Lower lobe of right lung (tissue), 2 donors: ENCODE data around the gene TOMM34. TPM values are rescaled to one million over a fixed set of nuclear protein-coding genes. Genes with fewer than 3 reads are reported as not detected.

ENCODE experiments used
- ATAC-seq, 2 donors: fragments of 200-7000 bp; cut with Tn5 transposase; one replicate each; pipeline ENCODE4 v1.9.1; 2020 to 2022; ENCODE audit warnings: mild to moderate bottlenecking in 2 of 2, moderate library complexity in 2 of 2
- DNase-seq: peaks from one replicate; pipeline ENCODE4 v3.0.0-alpha.2; 2020
- H3K27ac ChIP-seq: fragments of 200-600 bp; one replicate; pipeline ENCODE4 v1.8.0; 2022
- H3K27me3 ChIP-seq: fragments of 200-600 bp; one replicate; pipeline ENCODE4 v1.8.0; 2022; ENCODE audit warnings: low read depth
- H3K36me3 ChIP-seq: fragments of 200-600 bp; one replicate; pipeline ENCODE4 v1.8.0; 2022; ENCODE audit warnings: mild to moderate bottlenecking
- H3K4me1 ChIP-seq: fragments of 200-600 bp; one replicate; pipeline ENCODE4 v1.8.0; 2022
- H3K4me3 ChIP-seq: fragments of 200-600 bp; one replicate; pipeline ENCODE4 v1.8.0; 2022; ENCODE audit warnings: mild to moderate bottlenecking
- H3K9me3 ChIP-seq: fragments of 200-600 bp; one replicate; pipeline ENCODE4 v1.8.0; 2022
- intact Hi-C: fragments of 100-400 bp; cut with DNase I; formaldehyde crosslinking; loops from one replicate; pipeline ENCODE4 v1.11.0; 2022
- total RNA-seq: library from RNA; stranded (reverse); fragmentation: NEBNext Ultra II Directional; extraction: Animal tissue kit (Norgen Biotek cat#: 25700); gene quantifications from one replicate; pipeline ENCODE4 v1.2.1, GENCODE V29; 2021
- TF ChIP-seq, protein P1 (sequence below): fragments of 200-600 bp; IDR thresholded peaks from one replicate; pipeline ENCODE4 v1.8.0; 2022; ENCODE audit warnings: antibody characterized with exemption, mild to moderate bottlenecking
- donor health status: DM: no; HTN: yes; CAD: no; lungs with severe emphysema.

The TOMM34 gene
- total RNA-seq, 1 donor from 2014 or later = 12.8 TPM

DNA sequence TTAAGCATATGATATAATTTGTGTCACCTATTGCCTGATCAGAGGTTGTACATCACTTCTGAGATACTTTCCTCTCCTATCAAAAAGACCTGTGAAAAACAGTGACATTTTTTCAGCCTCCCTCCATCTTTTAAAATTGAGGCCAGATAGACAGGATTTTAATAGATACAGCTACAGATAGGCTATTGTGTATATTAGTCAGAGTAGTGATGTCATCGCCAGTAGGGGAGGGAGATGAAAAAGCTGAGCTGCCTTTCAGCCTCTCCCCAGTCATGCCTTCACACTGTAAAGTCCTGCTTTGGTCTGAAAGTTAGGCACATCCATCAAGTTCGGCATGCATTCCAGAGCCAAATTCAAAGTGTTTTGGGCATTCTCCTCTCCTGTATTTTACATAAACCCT lies 58.2 kb downstream of the TOMM34 start:
- no peak for DNase-seq
- intact Hi-C loops = no loop called here
- H3K9me3 ChIP-seq = no peaks in the 10 kb centered on the region
- ATAC-seq = no peak
- TF ChIP-seq, protein P1, sequence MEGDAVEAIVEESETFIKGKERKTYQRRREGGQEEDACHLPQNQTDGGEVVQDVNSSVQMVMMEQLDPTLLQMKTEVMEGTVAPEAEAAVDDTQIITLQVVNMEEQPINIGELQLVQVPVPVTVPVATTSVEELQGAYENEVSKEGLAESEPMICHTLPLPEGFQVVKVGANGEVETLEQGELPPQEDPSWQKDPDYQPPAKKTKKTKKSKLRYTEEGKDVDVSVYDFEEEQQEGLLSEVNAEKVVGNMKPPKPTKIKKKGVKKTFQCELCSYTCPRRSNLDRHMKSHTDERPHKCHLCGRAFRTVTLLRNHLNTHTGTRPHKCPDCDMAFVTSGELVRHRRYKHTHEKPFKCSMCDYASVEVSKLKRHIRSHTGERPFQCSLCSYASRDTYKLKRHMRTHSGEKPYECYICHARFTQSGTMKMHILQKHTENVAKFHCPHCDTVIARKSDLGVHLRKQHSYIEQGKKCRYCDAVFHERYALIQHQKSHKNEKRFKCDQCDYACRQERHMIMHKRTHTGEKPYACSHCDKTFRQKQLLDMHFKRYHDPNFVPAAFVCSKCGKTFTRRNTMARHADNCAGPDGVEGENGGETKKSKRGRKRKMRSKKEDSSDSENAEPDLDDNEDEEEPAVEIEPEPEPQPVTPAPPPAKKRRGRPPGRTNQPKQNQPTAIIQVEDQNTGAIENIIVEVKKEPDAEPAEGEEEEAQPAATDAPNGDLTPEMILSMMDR = no peak
- no peak overlapping the region for H3K27ac ChIP-seq
- H3K36me3 ChIP-seq = peaks cover 60% of the 10 kb centered on the region
- H3K4me1 ChIP-seq = peaks cover 35% of the 10 kb centered on the region
- H3K4me3 ChIP-seq = no peak overlapping the region
- H3K27me3 ChIP-seq = no peaks in the 10 kb centered on the region

DNA sequence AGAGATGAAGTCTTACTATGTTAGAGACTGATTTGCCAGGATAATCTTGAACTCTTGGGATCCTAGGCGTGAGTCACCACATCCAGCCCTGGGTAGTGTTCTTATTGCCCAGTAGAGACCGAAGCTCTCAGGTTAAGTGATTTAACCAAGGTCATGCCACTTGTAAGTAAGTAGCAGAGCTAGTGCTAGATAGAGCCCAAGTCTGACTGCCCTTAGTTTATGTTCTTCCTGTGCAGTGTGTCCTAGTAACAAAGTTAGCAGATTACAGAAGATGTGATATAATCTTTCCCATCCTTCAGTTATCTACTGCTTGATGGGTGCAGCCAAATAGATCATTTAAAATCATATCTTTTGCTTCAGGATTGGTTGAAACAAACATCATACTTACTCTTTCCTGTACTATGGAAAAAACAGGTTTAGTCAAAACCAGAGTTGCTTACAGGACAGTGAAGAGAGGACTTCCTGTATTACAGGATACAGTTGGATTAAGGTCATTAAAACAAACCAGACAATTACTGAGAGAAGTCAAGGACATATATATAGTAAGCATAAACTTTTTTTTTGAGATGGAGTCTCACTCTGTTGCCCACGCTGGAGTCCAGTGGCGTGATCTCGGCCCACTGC lies 59.9 kb downstream of the TOMM34 start:
- H3K27me3 ChIP-seq = no peaks in the 10 kb centered on the region
- DNase-seq = no peak
- H3K4me1 ChIP-seq = peaks cover 51% of the 10 kb centered on the region
- peak in 1 of 2 donors; percentile 31 for ATAC-seq
- H3K9me3 ChIP-seq = no peaks in the 10 kb centered on the region
- no peak overlapping the region for H3K4me3 ChIP-seq
- TF ChIP-seq, protein P1 = no peak
- peaks cover 44% of the 10 kb centered on the region for H3K36me3 ChIP-seq
- intact Hi-C loops = no loop called here
- H3K27ac ChIP-seq = no peak overlapping the region

GRCh38 chr20:44897133-44897532 lies 63.1 kb downstream of the TOMM34 start:
- DNase-seq = no peak
- H3K27ac ChIP-seq = no peak overlapping the region
- ATAC-seq = peak in 1 of 2 donors; percentile 23
- no peaks in the 10 kb centered on the region for H3K9me3 ChIP-seq
- intact Hi-C loops = no loop called here
- peaks cover 80% of the 10 kb centered on the region for H3K4me1 ChIP-seq
- TF ChIP-seq, protein P1 = no peak
- H3K4me3 ChIP-seq = no peak overlapping the region
- H3K27me3 ChIP-seq = no peaks in the 10 kb centered on the region
- peaks cover 12% of the 10 kb centered on the region for H3K36me3 ChIP-seq

GRCh38 chr20:44896583-44896982 lies 63.6 kb downstream of the TOMM34 start:
- peaks cover 86% of the 10 kb centered on the region for H3K4me1 ChIP-seq

GRCh38 chr20:44894959-44895358 lies 65.2 kb downstream of the TOMM34 start:
- H3K36me3 ChIP-seq = no peaks in the 10 kb centered on the region
- H3K27me3 ChIP-seq = no peaks in the 10 kb centered on the region
- H3K9me3 ChIP-seq = no peaks in the 10 kb centered on the region
- H3K4me3 ChIP-seq = no peak overlapping the region
- TF ChIP-seq, protein P1 = no peak
- no peak overlapping the region for H3K27ac ChIP-seq
- DNase-seq = no peak
- ATAC-seq = no peak
- intact Hi-C loops = no loop called here
- H3K4me1 ChIP-seq = peaks cover 94% of the 10 kb centered on the region

More at GRCh38 chr20:44896583-44896982, 63.6 kb downstream of the TOMM34 start:
- H3K9me3 ChIP-seq = no peaks in the 10 kb centered on the region
- no peak overlapping the region for H3K27ac ChIP-seq
- DNase-seq = no peak
- intact Hi-C loops = no loop called here
- H3K4me3 ChIP-seq = no peak overlapping the region
- peak; percentile 41 to 56 for ATAC-seq
- TF ChIP-seq, protein P1 = no peak
- no peaks in the 10 kb centered on the region for H3K27me3 ChIP-seq
- H3K36me3 ChIP-seq = peaks cover 6% of the 10 kb centered on the region

Other genes starting within 250 kb of the TOMM34 start
- gene CCN5, start 245.0 kb downstream of the TOMM34 start, total RNA-seq = 42.3 TPM
- gene KCNK15, start 214.5 kb downstream of the TOMM34 start, total RNA-seq = 0.89 TPM
- 3.5 TPM for gene RIMS4, start 149.9 kb downstream of the TOMM34 start, total RNA-seq
- gene YWHAB, start 74.7 kb downstream of the TOMM34 start, total RNA-seq = 193 TPM
- gene PABPC1L, start 50.3 kb downstream of the TOMM34 start, total RNA-seq = 56.3 TPM
- 73.4 TPM for gene STK4, start 6.1 kb upstream of the TOMM34 start, total RNA-seq
- 3.5 TPM for gene KCNS1, start 140.7 kb upstream of the TOMM34 start, total RNA-seq
- 1.6 TPM for gene WFDC5, start 154.8 kb upstream of the TOMM34 start, total RNA-seq
- gene WFDC12, start 164.1 kb upstream of the TOMM34 start, total RNA-seq = 3.9 TPM
- gene PI3, start 214.5 kb upstream of the TOMM34 start, total RNA-seq = 9.2 TPM
- gene SEMG1, start 246.6 kb upstream of the TOMM34 start, total RNA-seq = not detected